ENCODE measurements around the gene OLIG3.

The OLIG3 gene

GRCh38 chr6:137488150-137489045 lies 5.8 kb downstream of the OLIG3 start:
- CTCF ChIA-PET = no interaction called here
- H3K4me3 ChIP-seq (ENCODE audit: low read depth, low read length) = no peak overlapping the region
- POLR2A ChIA-PET = no interaction called here
- DNase-seq (ENCODE audit: low read depth, low spot score) = no peak
- TF ChIP-seq CTCF (IDR thresholded peaks at IDR 0.05; ENCODE audit: insufficient read depth, low read length, missing control alignments) = no peak

GRCh38 chr6:137487869-137488149 lies 6.4 kb downstream of the OLIG3 start:
- no peak overlapping the region for H3K4me3 ChIP-seq (ENCODE audit: low read depth, low read length)
- TF ChIP-seq CTCF (IDR thresholded peaks at IDR 0.05; ENCODE audit: insufficient read depth, low read length, missing control alignments) = no peak
- no peak for DNase-seq (ENCODE audit: low read depth, low spot score)
- CTCF ChIA-PET = no interaction called here
- POLR2A ChIA-PET = no interaction called here

DNA sequence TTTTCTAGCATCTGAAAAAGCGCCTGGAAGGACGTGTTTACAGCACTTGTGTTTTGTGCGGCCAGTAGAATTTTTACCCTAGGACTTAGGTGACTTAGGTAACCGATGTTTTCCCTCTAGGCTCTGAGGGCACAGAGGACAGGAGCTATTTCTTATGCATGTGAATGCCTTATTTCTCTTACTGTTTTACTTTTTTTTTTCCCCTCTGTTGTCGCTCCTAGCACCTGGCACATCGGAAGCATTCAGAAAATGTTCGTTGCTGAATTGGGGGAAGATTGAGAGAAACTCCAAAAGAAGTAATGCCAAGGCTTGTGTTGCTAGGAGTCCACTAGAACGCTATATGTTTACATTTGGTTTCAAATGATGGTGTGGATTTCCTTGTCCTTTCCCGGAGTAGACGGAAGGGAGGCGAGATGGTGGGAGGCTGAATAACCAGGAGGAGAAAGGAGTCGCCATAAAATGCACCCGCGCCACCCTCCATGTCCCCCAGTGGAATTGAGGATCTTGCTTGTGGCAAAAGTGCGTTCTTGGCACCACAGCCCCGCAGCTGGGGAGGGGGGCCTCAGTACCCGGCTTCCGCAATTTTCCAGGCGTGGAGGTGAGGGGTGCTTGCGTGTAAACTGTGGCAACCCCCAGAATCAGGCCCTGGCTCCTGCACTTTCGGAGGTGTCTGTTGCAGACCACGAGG lies 6.9 kb downstream of the OLIG3 start:
- POLR2A ChIA-PET = no interaction called here
- no peak for DNase-seq (ENCODE audit: low read depth, low spot score)
- CTCF ChIA-PET = no interaction called here
- no peak overlapping the region for H3K4me3 ChIP-seq (ENCODE audit: low read depth, low read length)
- TF ChIP-seq CTCF (IDR thresholded peaks at IDR 0.05; ENCODE audit: insufficient read depth, low read length, missing control alignments) = no peak

- ChIA-PET CTCF (no interaction called here), POLR2A (no interaction called here)
- H3K4me3 ChIP-seq (ENCODE audit: low read depth, low read length) = no peak overlapping the region
- no peak for DNase-seq (ENCODE audit: low read depth, low spot score)
- no peak for TF ChIP-seq CTCF (IDR thresholded peaks at IDR 0.05; ENCODE audit: insufficient read depth, low read length, missing control alignments)
Measured at GRCh38 chr6:137486416-137486815, 7.8 kb downstream of the OLIG3 start.

GRCh38 chr6:137480431-137480830 lies 13.8 kb downstream of the OLIG3 start:
- DNase-seq (ENCODE audit: low read depth, low spot score) = no peak
- ChIA-PET POLR2A (no interaction called here), CTCF (no interaction called here)
- TF ChIP-seq CTCF (IDR thresholded peaks at IDR 0.05; ENCODE audit: insufficient read depth, low read length, missing control alignments) = no peak
- H3K4me3 ChIP-seq (ENCODE audit: low read depth, low read length) = no peak overlapping the region

DNA sequence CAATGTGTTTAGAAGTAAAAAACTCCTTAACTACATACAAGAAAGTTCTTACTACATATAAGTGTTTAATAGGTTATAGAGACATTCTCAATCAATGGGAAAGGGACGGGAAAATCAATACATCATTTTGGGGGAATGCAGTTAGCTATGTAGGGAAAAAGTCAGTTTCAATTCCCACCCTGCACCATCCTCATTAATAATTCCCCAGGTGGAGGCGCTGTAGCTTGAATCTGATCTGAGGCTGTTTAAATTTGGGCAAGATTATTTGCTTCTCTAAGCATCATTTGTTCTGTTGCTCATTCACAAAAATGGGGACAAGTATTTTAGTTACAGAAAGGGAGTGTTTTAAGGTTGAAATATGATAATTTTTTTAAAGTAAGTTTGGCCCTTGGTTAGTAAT lies 19.1 kb downstream of the OLIG3 start:
- ChIA-PET POLR2A (no interaction called here), CTCF (no interaction called here)
- H3K4me3 ChIP-seq (ENCODE audit: low read depth, low read length) = no peak overlapping the region
- no peak for DNase-seq (ENCODE audit: low read depth, low spot score)
- no peak for TF ChIP-seq CTCF (IDR thresholded peaks at IDR 0.05; ENCODE audit: insufficient read depth, low read length, missing control alignments)
